Measurements from ENCODE around the gene MEGF6. TPM values are rescaled to one million over a fixed set of nuclear protein-coding genes. Genes with fewer than 3 reads are reported as not detected.

MEGF6 gene
- total and polyA plus RNA-seq, 9 of the 15 experiments (the other 6 are each of a cell fraction or from before 2014, with no cell fraction given) = 0.03 to 1.7 (median 0.24) TPM; not detected in 3

GRCh38 chr1:3649342-3650247 is 38.3 kb upstream of the MEGF6 start, which contains the start of gene WRAP73 (continued):
- peak; percentile 73 for TF ChIP-seq SAP30 (IDR thresholded peaks at IDR 0.05; ENCODE audit: borderline replicate concordance, insufficient read depth, low read depth, low read length, poor library complexity, severe bottlenecking)
- no peak for TF ChIP-seq MCM7 (IDR thresholded peaks at IDR 0.05)
- no peak for TF ChIP-seq RBM17 (IDR thresholded peaks at IDR 0.05; ENCODE audit: borderline replicate concordance, low read depth, low read length)
- no peak for TF ChIP-seq KLF16 (IDR thresholded peaks at IDR 0.05)
- no peak for TF ChIP-seq ZNF518B (CRISPR knock-in tag; IDR thresholded peaks at IDR 0.05)
- TF ChIP-seq, protein P1, sequence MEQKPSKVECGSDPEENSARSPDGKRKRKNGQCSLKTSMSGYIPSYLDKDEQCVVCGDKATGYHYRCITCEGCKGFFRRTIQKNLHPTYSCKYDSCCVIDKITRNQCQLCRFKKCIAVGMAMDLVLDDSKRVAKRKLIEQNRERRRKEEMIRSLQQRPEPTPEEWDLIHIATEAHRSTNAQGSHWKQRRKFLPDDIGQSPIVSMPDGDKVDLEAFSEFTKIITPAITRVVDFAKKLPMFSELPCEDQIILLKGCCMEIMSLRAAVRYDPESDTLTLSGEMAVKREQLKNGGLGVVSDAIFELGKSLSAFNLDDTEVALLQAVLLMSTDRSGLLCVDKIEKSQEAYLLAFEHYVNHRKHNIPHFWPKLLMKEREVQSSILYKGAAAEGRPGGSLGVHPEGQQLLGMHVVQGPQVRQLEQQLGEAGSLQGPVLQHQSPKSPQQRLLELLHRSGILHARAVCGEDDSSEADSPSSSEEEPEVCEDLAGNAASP (IDR thresholded peaks at IDR 0.05) = no peak
- no peak; the same call in 1 of the 2 replicates for TF ChIP-seq BHLHE40 (IDR thresholded peaks at IDR 0.05; ENCODE audit: low read length)
- no peak for TF ChIP-seq ZNF224 (CRISPR knock-in tag; IDR thresholded peaks at IDR 0.05)
- no peak for TF ChIP-seq E2F5 (CRISPR knock-in tag; IDR thresholded peaks at IDR 0.05)
- TF ChIP-seq, protein P2, sequence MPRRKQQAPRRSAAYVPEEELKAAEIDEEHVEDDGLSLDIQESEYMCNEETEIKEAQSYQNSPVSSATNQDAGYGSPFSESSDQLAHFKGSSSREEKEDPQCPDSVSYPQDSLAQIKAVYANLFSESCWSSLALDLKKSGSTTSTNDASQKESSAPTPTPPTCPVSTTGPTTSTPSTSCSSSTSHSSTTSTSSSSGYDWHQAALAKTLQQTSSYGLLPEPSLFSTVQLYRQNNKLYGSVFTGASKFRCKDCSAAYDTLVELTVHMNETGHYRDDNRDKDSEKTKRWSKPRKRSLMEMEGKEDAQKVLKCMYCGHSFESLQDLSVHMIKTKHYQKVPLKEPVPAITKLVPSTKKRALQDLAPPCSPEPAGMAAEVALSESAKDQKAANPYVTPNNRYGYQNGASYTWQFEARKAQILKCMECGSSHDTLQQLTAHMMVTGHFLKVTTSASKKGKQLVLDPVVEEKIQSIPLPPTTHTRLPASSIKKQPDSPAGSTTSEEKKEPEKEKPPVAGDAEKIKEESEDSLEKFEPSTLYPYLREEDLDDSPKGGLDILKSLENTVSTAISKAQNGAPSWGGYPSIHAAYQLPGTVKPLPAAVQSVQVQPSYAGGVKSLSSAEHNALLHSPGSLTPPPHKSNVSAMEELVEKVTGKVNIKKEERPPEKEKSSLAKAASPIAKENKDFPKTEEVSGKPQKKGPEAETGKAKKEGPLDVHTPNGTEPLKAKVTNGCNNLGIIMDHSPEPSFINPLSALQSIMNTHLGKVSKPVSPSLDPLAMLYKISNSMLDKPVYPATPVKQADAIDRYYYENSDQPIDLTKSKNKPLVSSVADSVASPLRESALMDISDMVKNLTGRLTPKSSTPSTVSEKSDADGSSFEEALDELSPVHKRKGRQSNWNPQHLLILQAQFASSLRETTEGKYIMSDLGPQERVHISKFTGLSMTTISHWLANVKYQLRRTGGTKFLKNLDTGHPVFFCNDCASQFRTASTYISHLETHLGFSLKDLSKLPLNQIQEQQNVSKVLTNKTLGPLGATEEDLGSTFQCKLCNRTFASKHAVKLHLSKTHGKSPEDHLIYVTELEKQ (CRISPR knock-in tag; IDR thresholded peaks at IDR 0.05) = no peak

All from K562 (cell line).